H7 (cell line): ENCODE data around the gene ZNRF2. TPM values are rescaled to one million over a fixed set of nuclear protein-coding genes. Genes with fewer than 3 reads are reported as not detected.
A peak's percentile ranks its signal among the peaks of the same experiment; 100 is the strongest.

ENCODE experiments used
- DNase-seq: peaks from one replicate; pipeline ENCODE4 v3.0.0; 2012
- H3K27me3 ChIP-seq: 2 replicates; pipeline ENCODE4 v1.6.0; 2011; ENCODE audit warnings: mild to moderate bottlenecking, low read length; ENCODE audit not compliant: control insufficient read depth, insufficient read depth
- H3K36me3 ChIP-seq: replicated peaks from 2 replicates; pipeline ENCODE4 v1.5.1; 2011; ENCODE audit warnings: low read length; ENCODE audit not compliant: control insufficient read depth, insufficient read depth
- H3K4me3 ChIP-seq: 2 replicates; pipeline ENCODE4 v1.5.1; 2011; ENCODE audit warnings: low read depth, mild to moderate bottlenecking, control low read depth, low read length, moderate library complexity; ENCODE audit not compliant: insufficient read depth
- total RNA-seq: library from RNA; depleted of rRNA; stranded (reverse); fragments of >200 nt; shearing (Covaris generic); gene quantifications from 2 replicates; pipeline ENCODE4 v1.2.3, GENCODE V29; 2014

The ZNRF2 gene
- total RNA-seq, 1 experiment from 2014 or later: 15.6 TPM

DNA sequence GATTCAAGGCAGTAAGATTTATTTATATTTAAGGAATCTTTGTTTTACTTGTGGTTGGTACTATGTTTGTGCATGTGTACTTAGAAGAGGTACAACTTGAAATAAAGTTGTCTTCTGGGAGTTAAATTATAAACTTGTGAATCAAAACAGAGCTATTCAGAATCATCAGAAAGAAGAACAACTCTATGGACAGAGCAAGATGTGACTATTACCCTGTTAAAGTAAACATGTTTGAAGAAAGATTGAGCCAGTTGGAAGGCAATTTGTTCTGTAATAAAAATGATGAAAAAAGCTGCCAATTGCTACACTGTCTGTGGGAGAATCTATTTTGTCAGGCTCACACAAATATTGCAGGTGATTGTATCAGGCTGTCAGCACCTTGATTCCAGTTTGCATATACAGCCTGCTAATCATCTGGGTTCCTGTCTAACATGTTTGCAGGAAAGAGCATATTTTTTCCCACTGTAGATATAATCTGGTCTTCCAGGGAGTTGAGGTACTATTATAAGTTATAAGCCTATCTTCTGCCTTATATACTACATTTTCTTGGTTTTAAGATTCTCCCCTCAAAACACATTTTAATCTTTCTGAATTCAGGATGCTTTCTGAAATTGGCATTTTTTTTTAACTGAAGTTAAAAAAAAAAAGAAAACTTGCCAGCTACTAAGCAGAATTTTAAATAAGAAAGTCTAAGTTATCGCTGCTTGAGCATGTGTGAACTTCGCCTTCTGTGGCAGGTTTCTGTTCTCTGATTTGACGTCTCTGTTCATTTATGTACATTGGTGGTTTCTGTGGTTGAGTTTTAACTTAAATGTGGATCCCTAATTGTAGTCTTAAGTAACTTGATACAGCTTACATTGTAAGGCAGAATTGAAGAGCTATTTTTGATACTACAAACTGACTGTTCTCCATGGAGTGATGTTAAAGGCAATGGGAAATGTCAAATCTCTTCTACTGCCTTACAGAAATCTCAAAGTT, 46.0 kb downstream of the ZNRF2 start:
- Histone ChIP-seq H3K4me3 (no peak overlapping the region), H3K36me3 (no peaks in the 10 kb centered on the region), H3K27me3 (no peaks in the 10 kb centered on the region)
- DNase-seq: no peak

DNA sequence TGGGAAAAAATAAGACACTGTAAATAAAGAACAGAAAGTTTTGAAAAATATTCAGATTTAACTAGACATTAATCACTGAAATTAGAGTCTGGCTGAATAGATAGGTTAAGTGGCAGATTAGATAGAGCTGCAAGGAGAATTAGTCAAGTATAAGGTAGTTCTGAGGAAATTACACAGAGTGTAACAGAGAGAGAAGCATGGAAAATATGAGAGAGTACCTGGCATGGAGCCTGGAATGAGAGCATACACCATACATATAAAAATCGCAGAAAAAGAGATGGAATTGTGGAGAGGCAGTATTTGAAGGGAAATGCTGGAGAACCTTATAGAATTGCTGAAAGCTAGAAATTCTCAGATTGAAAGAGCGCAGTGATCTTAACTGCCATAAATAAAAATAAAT, 46.9 kb downstream of the ZNRF2 start:
- Histone ChIP-seq H3K27me3 (no peaks in the 10 kb centered on the region), H3K4me3 (no peak overlapping the region), H3K36me3 (no peaks in the 10 kb centered on the region)
- no peak for DNase-seq

DNA sequence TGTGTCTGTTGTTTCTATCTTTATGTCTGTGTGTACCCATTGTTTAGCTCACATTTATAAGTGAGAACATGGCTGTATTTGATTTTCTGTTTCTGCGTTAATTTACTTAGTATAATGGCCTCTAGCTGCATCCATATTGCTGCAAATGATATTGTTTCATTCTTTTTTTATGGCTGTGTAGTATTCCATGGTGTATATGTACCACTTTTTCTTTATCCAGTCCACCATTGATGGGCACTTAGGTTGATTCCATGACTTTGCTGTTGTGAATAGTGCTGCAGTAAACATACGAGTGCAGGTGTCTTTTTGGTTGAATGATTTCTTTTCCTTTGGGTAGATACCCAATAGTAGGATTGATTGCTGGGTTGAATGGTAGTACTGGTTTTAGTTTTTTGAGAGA, 48.2 kb downstream of the ZNRF2 start:
- no peaks in the 10 kb centered on the region for H3K27me3 ChIP-seq
- no peak for DNase-seq
- no peak overlapping the region for H3K4me3 ChIP-seq
- no peaks in the 10 kb centered on the region for H3K36me3 ChIP-seq

DNA sequence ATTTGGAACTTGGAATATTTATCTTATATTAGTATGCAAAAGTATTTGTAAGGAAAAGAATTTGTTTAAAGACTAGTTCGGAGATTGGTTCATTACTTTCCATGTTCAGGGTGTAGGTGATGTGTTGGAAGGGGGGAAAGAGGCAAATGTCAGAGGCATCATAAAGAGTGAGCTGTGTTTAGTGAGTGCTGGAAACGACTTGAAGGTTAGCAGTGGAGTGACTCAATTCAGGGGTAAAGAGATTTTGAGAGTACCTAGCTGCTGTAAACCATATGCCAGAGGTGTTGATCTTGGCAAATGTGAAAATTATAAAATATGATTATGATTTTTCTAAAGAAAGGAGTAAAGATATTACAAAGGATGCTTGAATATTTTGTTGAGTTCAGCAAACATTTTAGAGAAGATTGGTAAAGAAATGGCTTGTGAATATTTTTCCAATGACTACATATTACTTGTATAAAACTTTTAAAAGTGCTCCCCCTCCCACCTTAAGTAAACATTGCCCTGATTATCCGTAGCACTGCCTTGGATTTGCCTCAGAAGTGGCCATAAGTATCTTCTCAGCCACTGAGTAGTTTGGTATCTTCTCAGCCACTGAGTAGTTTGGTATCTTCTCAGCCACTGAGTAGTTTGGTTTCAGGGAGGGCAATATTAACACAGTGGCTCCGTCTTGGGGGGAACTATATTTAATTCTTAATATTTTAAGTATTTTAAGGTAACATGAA, 51.5 kb downstream of the ZNRF2 start:
- Histone ChIP-seq H3K4me3 (no peak overlapping the region), H3K27me3 (no peaks in the 10 kb centered on the region), H3K36me3 (no peaks in the 10 kb centered on the region)
- DNase-seq: no peak

DNA sequence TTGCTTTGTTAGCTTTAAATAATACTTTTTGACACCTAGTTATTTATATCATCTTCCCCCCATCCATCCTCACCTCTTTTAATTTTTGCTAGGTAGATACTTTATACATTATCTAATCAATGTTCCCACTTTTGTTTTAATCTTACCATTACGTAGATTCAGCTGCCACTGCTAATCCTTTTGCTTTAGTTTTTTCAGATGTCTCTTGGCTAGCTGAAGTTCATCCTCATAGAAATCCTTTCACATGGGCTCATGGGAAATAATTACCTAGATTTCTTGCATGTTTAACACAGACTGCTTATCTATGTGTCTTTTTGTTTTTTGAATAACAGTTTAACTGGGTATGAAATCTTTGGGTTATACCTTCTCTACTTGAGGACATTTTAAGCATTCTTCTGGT, 60.1 kb downstream of the ZNRF2 start:
- Histone ChIP-seq H3K36me3 (no peaks in the 10 kb centered on the region), H3K4me3 (no peak overlapping the region), H3K27me3 (no peaks in the 10 kb centered on the region)
- DNase-seq: no peak

DNA sequence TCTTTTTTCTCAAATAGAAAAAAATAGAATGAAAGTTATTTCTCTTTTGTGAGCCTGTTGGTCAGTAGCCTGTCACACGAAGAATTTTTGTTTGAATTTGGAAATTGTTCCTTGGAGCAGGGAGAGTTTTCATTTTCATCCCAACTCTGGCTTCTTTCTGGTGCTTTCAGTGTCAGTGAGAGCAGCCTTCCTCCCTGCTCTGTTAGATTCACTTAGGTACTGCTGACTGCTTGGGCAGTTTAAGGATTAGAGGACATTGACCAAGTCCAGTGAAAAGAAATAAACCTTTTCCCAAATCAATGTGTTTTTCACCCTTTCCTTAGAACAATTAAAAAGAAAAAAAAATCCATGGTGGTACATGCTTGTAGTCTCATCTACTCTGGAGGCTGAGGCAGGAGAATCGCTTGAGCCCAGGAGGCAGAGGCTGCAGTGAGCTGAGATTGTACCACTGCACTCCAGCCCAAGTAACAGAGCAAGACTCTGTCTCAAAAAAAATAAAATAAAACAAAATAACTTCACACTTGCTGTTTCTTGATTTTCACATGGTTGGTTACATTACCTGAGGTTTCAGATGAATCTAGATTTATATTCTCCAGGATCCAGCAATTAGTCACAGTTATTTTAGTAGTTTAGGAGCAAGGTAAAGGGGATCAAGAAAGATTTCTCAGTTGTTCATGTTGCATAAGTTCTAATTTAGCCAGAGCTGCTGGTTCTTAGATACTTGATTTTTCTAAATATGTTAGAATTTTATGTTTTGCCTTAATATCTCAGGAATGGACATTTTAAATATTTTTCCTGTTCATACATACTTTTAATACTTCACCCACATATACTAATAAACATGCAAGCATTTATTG, 63.1 kb downstream of the ZNRF2 start:
- H3K27me3 ChIP-seq: no peaks in the 10 kb centered on the region

DNA sequence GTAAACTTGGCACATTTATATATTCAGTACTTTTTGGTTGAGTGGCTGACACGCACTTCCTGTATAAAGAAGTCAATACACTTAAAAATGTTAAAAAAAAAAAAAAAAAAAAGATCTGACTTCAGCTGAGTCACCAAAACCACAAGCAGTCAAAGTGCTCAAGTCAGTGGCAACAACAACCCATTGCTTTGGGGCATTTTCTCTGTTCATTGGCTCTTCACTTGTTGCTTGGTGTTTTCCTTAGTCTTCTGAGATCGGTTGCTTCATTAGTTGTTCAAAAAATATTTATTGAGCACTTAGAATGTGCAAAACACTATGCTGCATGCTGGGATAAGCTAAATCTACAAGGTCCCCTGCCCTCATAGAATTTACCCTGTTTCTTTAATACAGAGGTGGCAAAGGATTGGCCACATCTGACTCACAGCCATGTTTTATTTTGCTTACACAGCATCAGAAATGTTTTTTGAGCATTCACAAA, 63.7 kb downstream of the ZNRF2 start:
- Histone ChIP-seq H3K27me3 (no peaks in the 10 kb centered on the region), H3K4me3 (no peak overlapping the region), H3K36me3 (no peaks in the 10 kb centered on the region)
- no peak for DNase-seq

More for the DNA sequence above, 63.1 kb downstream of the ZNRF2 start:
- Histone ChIP-seq H3K36me3 (no peaks in the 10 kb centered on the region), H3K4me3 (no peak overlapping the region)
- DNase-seq: no peak

DNA sequence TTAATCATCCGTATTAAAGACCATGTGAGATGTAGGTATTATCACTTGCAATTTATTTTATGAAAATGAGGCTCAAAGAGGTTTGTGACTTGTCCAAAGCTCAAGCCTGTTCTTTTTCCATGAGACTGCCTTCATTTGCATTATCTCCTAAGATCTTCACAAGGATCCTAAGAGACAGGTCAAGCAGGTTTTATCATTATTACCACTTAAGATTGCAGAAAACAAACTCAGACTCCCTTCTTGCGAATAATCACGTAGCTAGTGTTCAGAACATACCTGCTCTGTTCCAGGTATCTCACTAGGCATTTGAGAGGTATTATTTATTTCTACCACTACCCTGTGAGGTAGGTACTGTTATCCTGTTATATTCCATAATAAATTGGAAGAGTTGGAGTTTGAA, 64.8 kb downstream of the ZNRF2 start:
- Histone ChIP-seq H3K4me3 (no peak overlapping the region), H3K27me3 (no peaks in the 10 kb centered on the region), H3K36me3 (no peaks in the 10 kb centered on the region)
- DNase-seq: no peak

DNA sequence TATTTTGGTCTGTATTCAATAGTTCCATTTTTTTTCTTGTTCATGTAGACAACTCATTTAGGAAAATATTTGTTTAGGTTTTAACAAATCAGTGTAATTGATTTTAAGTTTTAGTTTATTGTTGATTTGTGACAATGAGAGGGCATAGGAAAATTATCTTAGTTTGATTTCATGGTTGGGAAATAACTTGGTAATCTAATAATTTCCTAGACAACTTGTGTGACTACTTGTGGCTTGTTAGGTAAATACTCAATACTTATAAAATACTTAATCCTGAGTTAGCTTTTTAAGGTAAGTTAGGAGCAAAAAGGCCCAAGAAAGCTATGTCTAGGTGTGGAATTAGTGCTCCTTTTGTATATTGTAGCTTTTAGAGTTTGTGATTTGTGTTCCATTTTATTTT, 65.4 kb downstream of the ZNRF2 start:
- no peak overlapping the region for H3K4me3 ChIP-seq
- H3K36me3 ChIP-seq: no peaks in the 10 kb centered on the region
- no peak for DNase-seq
- H3K27me3 ChIP-seq: no peaks in the 10 kb centered on the region

DNA sequence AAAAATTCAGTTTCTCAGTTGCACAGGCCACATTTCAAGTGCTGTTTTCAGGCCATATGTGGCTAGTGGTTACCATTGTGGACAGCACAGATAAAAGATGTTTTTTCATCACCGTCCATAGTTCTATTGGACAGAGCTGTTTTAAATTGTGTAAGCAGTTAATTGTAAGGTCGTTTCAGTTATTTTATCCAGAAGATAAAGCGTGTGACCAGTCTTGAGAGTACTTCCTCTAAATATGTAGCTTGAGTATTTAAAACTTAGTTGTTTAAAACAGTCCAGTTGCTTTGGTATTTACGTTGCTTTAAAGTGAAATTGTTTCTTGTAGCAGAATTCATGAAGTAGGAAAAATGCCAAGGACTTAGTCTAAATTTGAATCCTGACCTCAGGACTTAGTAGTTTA, 66.9 kb downstream of the ZNRF2 start:
- Histone ChIP-seq H3K36me3 (no peaks in the 10 kb centered on the region), H3K27me3 (no peaks in the 10 kb centered on the region), H3K4me3 (no peak overlapping the region)
- DNase-seq: no peak

DNA sequence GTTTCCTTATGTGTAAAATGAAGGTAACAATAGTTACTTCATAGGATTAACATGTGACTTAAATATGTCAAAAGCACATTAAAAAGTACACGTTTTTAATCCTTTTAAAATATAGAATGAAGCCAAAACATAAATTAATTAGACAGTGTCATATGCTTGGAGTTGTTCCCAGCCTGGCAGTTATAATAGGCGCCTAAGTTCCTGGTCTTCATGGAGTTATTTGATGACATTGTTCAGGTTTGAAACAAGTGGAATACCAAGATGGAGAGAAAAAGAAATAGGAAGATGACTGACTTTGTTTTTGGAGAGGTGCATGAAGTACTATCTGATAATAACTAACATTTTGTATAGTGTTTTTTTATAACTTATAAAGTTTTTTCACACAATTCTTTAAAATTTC, 67.3 kb downstream of the ZNRF2 start:
- no peak for DNase-seq
- no peaks in the 10 kb centered on the region for H3K36me3 ChIP-seq
- no peaks in the 10 kb centered on the region for H3K27me3 ChIP-seq
- no peak overlapping the region for H3K4me3 ChIP-seq

DNA sequence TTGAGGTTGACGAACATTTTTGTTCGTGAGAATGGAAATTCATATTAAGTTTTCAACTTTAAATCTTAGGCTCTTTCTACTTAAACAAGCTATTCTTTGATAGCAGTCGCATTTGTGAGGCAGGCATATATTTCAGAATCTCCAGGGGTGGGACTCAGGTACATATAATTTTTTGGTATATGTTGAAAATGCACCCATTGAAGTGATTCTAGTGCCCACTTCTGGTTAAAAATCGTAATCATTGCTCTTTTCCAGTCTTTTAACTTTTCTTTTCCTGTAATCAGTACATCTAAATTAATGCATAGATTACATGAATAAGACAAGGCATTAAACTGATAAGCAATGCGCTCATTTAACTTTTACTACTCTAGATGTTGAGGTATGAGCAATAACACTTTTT, 67.8 kb downstream of the ZNRF2 start:
- Histone ChIP-seq H3K4me3 (no peak overlapping the region), H3K27me3 (no peaks in the 10 kb centered on the region), H3K36me3 (no peaks in the 10 kb centered on the region)
- DNase-seq: no peak

DNA sequence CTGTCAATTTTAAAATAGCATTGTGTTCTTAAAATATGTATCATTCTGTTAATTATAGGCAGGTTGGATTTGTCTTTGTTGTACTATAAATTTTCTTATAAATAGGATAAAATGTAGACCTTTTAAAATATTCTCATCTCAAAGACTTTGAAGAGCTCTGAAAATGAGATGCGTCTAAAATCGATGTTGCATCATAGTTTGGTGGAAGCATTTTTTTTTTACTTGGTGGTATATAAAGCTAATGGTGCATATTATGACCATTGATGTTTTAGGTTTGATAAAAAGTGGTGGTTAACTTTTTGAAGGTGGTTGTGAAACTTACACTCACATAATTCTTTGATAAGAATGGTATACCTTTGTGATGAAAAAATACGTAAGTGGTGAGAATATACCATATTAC, 69.1 kb downstream of the ZNRF2 start:
- DNase-seq: no peak
- no peaks in the 10 kb centered on the region for H3K36me3 ChIP-seq
- H3K27me3 ChIP-seq: no peaks in the 10 kb centered on the region
- H3K4me3 ChIP-seq: no peak overlapping the region

DNA sequence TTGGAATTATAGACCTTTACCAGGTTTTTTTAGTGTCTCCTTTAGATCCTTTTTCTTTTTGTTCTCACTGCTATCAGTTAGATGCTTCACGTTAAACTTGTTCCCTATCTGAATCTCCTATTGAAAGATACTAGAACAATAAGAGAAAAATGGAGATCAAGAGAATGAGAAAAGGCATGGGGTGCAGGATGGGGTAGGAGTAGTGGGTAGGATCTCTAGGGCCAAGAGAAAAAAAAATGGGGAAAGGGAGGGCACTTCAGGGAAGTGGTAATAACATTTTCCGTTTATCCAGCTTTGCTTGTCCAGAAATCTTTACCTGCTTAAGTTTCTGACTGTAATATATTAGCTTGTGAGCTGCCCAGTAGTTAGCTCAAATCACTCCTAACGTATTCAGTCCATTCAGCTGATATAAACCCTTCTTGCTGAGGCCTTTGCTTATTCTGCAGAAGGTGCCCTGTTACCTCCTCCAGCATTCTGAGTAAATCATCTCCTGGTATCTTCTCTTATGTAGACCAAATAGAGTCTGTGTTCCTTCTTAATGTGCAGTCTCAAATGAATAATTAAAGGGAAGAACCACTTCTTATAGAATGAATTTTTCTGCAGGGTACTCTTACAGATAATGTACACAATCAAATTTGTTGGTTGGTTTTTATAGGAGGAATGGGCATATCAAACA, 69.7 kb downstream of the ZNRF2 start:
- Histone ChIP-seq H3K36me3 (no peaks in the 10 kb centered on the region), H3K27me3 (no peaks in the 10 kb centered on the region), H3K4me3 (no peak overlapping the region)
- peak; percentile 12 for DNase-seq
